ENCODE results near the gene TESK2. TPM values are rescaled to one million over a fixed set of nuclear protein-coding genes. Genes with fewer than 3 reads are reported as not detected.

TESK2 gene
- total and polyA plus RNA-seq, 4 donors, result 1.8 to 8.7 (median 3.6) TPM

DNA sequence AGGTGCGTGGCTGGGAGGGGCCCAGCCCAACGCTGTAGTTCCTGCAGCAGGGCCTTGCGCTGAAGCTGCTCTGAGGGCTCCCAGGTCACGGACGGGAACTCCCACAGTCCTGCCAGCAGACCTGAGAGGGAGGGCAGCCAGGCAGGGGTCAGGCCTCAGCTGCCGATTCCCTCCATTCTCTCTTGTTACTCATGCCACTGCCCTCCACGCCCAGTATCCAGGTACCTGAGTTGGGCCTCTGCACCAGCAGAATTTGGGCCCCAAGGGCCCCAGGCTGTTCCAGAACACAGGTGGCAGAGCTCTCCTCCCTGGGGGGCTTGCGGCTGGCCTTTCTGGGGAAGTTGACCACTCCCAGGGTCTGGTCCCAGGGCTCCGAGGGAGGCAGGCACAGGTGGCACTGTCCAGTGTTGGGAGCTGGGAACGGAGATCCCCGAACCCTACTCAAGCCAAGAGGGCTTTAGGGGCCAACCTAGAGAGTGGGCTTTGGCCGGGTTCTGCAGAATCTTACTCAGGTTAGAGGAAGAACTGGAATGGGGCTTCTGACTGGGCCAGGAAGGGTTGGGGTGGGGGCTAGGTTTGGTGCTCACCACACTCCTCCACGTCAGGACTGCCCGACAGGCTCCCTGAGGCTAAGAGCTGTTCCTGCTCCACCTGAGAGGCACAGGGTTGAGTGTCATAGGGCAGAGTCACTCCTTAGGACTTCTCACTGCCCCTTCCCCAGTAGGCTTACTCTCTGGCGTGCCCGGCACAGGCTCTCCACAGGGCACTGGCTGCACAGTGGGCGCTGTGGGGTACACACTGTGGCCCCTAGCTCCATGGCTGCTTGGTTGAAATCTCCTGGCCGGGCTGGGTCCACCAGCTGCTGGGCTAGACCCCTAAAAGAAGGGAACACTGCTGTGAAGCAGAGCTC lies 159.3 kb downstream of the TESK2 start:
- peaks cover 5 to 29% (median 6%) of the 10 kb centered on the region in 4 donors for H3K36me3 ChIP-seq (ENCODE audit: control insufficient read depth in 4 of 4, insufficient read depth in 4 of 4, low read length in 4 of 4)
- peaks cover 0 to 11% (median 2%) of the 10 kb centered on the region in 5 donors for H3K4me1 ChIP-seq (ENCODE audit: control insufficient read depth in 5 of 5, insufficient read depth in 5 of 5, low read length in 5 of 5)
- H3K27me3 ChIP-seq (ENCODE audit: control insufficient read depth in 3 of 3, insufficient read depth in 3 of 3, low read length in 2 of 3), result no peaks in the 10 kb centered on the region
- DNase-seq, result no peak
- 96 to 97% methylated on average over 18 of the region's 18 CpGs for WGBS, 2 donors
- TF ChIP-seq, protein P1, sequence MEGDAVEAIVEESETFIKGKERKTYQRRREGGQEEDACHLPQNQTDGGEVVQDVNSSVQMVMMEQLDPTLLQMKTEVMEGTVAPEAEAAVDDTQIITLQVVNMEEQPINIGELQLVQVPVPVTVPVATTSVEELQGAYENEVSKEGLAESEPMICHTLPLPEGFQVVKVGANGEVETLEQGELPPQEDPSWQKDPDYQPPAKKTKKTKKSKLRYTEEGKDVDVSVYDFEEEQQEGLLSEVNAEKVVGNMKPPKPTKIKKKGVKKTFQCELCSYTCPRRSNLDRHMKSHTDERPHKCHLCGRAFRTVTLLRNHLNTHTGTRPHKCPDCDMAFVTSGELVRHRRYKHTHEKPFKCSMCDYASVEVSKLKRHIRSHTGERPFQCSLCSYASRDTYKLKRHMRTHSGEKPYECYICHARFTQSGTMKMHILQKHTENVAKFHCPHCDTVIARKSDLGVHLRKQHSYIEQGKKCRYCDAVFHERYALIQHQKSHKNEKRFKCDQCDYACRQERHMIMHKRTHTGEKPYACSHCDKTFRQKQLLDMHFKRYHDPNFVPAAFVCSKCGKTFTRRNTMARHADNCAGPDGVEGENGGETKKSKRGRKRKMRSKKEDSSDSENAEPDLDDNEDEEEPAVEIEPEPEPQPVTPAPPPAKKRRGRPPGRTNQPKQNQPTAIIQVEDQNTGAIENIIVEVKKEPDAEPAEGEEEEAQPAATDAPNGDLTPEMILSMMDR (IDR thresholded peaks at IDR 0.05; ENCODE audit: control extremely low read depth, extremely low read depth), result no peak
- H3K9ac ChIP-seq (ENCODE audit: insufficient read depth in 1 of 2, low read length in 2 of 2), result no peak overlapping the region
- H3K9me3 ChIP-seq (ENCODE audit: control insufficient read depth in 4 of 4, insufficient read depth in 3 of 4, low read length in 3 of 4), result no peaks in the 10 kb centered on the region
- H3K27ac ChIP-seq (ENCODE audit: low read depth in 1 of 2, low read length in 1 of 2), result no peak overlapping the region
- no peak overlapping the region for H3K4me3 ChIP-seq
- no peak for ATAC-seq (ENCODE audit: insufficient read depth, low FRiP score)

DNA sequence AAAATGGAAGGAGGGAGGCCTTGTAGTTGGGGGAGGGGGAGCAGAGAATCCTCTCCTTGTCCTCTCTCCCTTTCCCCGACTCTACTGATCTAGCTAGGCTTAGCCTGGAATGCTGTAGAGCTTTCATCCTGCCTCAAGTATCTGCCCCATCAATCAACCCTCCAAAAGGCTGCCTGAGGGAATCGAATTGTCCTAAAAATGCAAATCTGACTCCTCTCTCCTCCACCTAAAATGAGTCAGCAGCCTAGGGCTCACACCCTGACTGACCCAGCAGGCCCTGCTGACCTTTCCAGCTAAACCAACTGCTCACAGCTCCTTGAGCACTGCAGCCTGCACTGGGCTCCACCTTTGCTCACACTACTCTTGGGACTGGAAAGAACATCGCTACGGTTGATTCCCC lies 161.5 kb downstream of the TESK2 start:
- Histone ChIP-seq H3K4me3 (no peak overlapping the region), H3K9me3 (ENCODE audit: control insufficient read depth in 4 of 4, insufficient read depth in 3 of 4, low read length in 3 of 4) (no peaks in the 10 kb centered on the region), H3K9ac (ENCODE audit: insufficient read depth in 1 of 2, low read length in 2 of 2) (no peak overlapping the region), H3K4me1 (ENCODE audit: control insufficient read depth in 5 of 5, insufficient read depth in 5 of 5, low read length in 5 of 5) (peaks cover 0 to 24% (median 4%) of the 10 kb centered on the region in 5 donors), H3K36me3 (ENCODE audit: control insufficient read depth in 4 of 4, insufficient read depth in 4 of 4, low read length in 4 of 4) (peaks cover 5 to 29% (median 6%) of the 10 kb centered on the region in 4 donors), H3K27me3 (ENCODE audit: control insufficient read depth in 3 of 3, insufficient read depth in 3 of 3, low read length in 2 of 3) (no peaks in the 10 kb centered on the region), H3K27ac (ENCODE audit: low read depth in 1 of 2, low read length in 1 of 2) (no peak overlapping the region)
- TF ChIP-seq, protein P1 (IDR thresholded peaks at IDR 0.05; ENCODE audit: control extremely low read depth, extremely low read depth), result no peak
- DNase-seq (no peak), ATAC-seq (ENCODE audit: insufficient read depth, low FRiP score) (no peak)
- 81 to 86% methylated on average over 4 of the region's 4 CpGs for WGBS, 2 donors

DNA sequence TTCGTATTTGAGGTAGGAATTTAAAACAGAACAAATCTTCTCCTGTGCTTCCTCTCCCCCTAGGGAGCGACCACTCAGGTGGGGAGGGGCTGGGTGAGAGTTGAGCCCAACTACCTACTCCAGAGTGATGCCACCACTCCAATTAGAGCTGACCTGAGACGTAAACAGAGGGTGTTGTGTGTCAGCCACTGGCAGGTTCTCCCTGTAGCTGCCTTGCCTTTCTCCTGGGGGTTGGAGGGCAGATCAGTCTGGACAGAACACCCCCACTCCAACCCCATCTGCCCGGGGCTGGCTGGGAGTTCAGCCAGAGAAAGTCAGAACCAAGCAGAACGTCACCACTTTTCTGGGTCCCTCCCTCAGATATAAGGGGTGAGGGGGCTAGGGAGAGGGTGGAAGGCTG lies 162.3 kb downstream of the TESK2 start:
- Histone ChIP-seq H3K4me3 (no peak overlapping the region), H3K9me3 (ENCODE audit: control insufficient read depth in 4 of 4, insufficient read depth in 3 of 4, low read length in 3 of 4) (no peaks in the 10 kb centered on the region), H3K27me3 (ENCODE audit: control insufficient read depth in 3 of 3, insufficient read depth in 3 of 3, low read length in 2 of 3) (no peaks in the 10 kb centered on the region), H3K36me3 (ENCODE audit: control insufficient read depth in 4 of 4, insufficient read depth in 4 of 4, low read length in 4 of 4) (peaks cover under 1 to 27% (median 6%) of the 10 kb centered on the region in 4 donors), H3K4me1 (ENCODE audit: control insufficient read depth in 5 of 5, insufficient read depth in 5 of 5, low read length in 5 of 5) (peaks cover 0 to 24% (median 4%) of the 10 kb centered on the region in 5 donors), H3K9ac (ENCODE audit: insufficient read depth in 1 of 2, low read length in 2 of 2) (no peak overlapping the region), H3K27ac (ENCODE audit: low read depth in 1 of 2, low read length in 1 of 2) (no peak overlapping the region)
- TF ChIP-seq, protein P1 (IDR thresholded peaks at IDR 0.05; ENCODE audit: control extremely low read depth, extremely low read depth), result no peak
- ATAC-seq (ENCODE audit: insufficient read depth, low FRiP score), result no peak
- 76 to 78% methylated on average over 5 of the region's 5 CpGs for WGBS, 2 donors
- DNase-seq, result no peak

Measured in lung (tissue), 12 donors.